Measurements from ENCODE around the gene CTH.
A peak's percentile ranks its signal among the peaks of the same experiment; 100 is the strongest.
"Not testable (repeated sequence)": the region's sequence is repeated elsewhere in the genome, so short reads cannot be mapped to it uniquely, and the experiment has no call there.

CTH gene

DNA sequence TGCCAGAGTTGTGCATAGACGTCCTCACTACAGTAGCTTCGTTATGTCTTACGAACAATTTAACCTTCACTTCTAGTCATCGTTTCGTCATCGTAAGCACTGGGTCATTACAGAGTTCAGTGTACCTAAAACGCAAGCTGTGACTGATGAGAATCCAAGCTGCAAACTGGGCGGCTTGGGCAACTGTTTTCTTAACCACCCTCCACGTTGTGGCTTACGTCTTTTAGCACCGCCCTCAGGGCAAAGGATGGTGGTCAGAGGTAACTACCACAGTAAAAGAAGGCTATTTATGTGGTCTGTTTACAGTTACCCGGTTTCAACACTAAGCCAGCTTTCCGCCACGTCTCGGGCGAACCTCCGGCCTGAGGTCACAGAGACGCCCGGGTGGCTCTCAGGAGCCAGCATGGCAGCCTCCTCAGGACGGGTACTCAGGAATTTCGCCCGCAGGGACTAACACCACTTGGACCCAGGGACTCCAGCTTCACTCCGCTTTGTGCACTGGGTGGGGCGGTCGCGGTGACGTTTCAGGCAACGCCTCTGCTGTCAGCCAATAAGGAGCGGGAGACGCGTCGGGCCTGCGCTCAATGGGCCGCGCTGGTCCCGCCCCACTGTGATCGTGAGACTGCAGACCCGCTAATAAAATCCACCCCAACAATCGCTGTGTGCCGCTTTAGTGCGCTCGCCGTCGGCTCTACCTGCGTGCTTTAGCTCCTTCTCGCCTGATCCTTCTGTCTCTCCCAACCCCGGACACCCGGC, at the start of gene CTH:
TSS of gene CTH (plus strand) at position 665 of the 756 bp plus-strand sequence. CDS start 148 bp downstream, outside the sequence.
- DNase-seq: peak; percentile 92

- DNase-seq: no peak
Measured at GRCh38 chr1:70361727-70362398, 49.2 kb upstream of the CTH start.

GRCh38 chr1:70364439-70364838, 46.6 kb upstream of the CTH start:
- DNase-seq: no peak

DNA sequence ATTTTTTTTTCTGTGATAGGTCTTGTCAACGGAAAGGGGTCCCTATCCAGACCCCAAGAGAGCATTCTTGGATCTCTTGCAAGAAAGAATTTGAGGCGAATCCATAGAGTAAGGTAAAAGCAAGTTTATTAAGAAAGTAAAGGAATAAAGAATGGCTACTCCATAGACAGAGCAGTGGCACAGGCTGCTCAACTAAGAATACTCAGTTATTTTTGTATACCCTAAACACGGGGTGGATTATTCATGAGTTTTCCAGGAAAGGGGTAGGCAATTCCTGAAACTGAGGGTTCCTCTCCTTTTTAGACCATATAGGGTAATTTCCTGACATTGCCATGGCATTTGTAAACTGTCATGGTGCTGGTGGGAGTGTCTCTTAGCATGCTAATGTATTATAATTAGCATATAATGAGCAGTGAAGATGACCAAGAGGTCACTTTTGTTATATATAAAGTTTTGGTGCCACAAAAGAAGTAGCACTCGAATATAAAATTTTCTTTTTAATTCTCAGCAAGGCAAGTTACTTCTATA, 44.6 kb upstream of the CTH start:
- DNase-seq: not testable (repeated sequence)

GRCh38 chr1:70366997-70367396, 44.1 kb upstream of the CTH start:
- not testable (repeated sequence) for DNase-seq

- DNase-seq: not testable (repeated sequence)
Measured at GRCh38 chr1:70367397-70367796, 43.7 kb upstream of the CTH start.

GRCh38 chr1:70371586-70371985, 39.5 kb upstream of the CTH start:
- not testable (repeated sequence) for DNase-seq

- no peak for DNase-seq
Measured at GRCh38 chr1:70372426-70372825, 38.6 kb upstream of the CTH start.

- DNase-seq: not testable (repeated sequence)
Measured at GRCh38 chr1:70373580-70373979, 37.5 kb upstream of the CTH start.

GRCh38 chr1:70376196-70376595, 34.9 kb upstream of the CTH start:
- no peak for DNase-seq

DNA sequence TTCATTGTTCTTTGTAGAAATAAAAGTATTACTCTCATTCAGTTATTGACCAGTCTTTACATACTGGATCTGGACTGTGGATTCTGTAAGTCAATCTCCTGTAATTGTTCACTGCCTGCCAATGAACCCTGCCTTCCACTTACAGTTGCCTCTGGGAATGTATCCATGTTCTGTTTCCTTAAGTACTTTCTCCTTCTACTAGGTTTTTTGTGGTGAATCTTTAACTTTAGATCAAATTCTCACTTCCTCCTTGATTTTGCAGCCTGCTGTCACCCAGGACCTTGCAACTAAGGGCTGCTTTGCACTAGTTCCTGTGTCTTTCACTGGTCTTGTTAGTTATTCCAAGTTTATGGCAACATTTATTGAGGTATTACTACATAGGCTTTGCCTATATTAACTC, 28.4 kb upstream of the CTH start:
- no peak for DNase-seq

DNA sequence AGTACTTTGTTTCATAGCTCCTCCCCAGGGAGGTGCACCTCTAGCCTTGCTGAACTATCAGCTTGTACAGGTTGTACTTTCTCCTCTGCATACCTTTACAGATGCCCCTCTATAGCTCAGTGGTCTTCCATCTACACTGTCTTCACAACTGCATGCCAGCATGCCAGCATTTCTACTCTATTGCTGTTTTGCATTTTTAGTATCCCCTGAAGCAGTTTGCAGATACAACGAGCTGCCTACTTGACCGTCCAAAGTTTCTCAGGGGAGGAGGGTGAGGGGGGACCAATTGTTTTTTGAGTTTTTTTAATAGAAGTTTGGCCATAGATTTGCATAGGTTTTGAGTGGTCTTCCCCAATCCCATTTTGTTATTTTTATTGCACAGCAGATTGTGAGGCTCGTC, 27.6 kb upstream of the CTH start:
- DNase-seq: no peak

GRCh38 chr1:70384542-70384941, 26.5 kb upstream of the CTH start:
- DNase-seq: no peak

DNA sequence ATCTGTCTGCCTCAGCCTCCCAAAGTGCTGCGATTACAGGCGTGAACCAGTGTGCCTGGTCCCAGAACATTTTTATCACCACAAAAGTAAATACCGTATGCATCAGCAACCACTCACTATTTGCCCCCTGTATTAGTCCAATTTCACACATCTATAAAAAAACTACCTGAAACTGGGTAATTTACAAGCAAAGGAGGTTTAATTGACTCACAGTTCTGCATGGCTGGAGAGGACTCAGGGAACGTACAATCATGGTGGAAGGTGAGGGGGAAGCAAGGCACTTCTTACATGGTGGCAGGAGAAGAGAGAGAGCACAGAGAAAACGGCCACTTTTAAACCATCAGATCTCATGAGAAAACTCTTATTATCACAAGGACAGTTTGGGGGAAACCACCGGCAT, 25.6 kb upstream of the CTH start:
- no peak for DNase-seq

- DNase-seq: no peak
Measured at GRCh38 chr1:70386121-70386520, 24.9 kb upstream of the CTH start.

DNA sequence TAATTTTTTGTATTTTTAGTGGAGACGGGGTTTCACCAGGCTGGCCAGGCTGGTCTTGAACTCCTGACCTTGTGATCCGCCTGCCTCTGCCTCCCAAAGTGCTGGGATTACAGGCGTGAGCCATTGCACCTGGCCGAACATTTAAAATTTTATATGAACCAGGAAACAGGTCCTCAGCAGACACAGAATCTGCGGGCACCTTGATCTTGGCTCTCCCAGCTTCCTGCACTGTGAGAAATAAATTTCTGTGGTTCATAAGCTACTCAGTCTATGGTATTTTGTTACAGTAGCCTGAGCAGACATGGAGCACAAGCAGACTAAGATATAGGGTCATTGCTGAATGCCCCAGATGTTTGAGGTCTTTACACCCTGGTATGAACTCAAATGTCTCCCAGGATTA, 23.6 kb upstream of the CTH start:
- DNase-seq: no peak

GRCh38 chr1:70392626-70393025, 18.4 kb upstream of the CTH start:
- DNase-seq: no peak

DNA sequence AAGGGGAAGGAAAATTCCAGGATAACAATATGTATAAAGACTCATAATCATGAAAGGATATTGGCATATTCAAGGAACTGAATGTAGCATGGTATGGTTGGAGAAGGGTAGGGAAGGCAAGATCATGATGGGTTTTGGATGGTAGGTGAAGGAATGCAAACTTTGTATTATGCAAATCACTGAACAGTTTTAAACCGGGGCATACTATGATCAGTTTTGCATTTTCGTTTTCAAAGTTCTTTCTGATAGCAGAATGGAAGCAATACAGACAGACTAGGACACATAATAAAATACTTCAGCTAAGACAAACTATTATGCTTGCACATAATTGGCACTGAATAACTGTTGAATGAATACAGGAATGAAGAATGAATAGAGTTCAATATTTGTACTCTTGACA, 14.5 kb upstream of the CTH start:
- DNase-seq: no peak

DNA sequence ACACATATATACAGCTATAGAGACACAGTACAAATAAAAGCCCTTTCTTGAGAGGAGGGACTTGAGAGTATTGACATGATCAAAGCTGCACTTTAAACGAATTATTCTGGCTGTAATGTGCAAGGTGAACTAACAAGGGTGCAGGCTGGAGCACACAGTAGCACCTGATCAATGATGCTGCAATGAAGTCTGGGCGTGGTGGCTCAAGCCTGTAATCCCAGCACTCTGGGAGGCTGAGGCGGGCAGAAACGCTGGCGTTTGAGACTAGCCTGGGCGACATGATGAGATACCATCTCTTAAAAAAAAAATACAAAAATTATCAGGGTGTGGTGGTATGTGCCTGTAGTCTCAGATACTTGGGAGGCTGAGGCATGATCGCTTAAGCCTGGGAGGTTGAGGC, 14.1 kb upstream of the CTH start:
- DNase-seq: no peak

- no peak for DNase-seq
Measured at GRCh38 chr1:70400335-70400734, 10.7 kb upstream of the CTH start.

- no peak for DNase-seq
Measured at GRCh38 chr1:70401974-70402373, 9.1 kb upstream of the CTH start.

DNA sequence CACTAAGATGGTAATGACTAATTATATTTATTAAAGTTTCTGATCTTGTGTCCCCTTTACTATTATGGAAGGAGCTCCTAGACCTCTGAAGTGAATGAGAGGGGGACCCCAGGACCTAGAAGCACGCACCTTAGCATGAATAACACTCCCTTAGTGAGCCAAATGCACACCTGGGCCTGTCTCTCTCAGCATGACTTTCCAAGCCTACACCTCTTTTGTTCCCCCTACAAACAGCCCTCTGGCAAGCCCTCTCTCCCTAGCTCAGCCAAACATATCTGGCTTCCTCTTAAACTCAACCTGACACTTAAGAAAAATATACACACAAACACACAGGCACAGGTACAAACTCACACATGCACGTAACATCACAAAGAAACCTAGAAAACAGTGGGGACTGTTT, 7.3 kb upstream of the CTH start:
- DNase-seq: no peak

- no peak for DNase-seq
Measured at GRCh38 chr1:70405780-70406416, 5.2 kb upstream of the CTH start.

DNA sequence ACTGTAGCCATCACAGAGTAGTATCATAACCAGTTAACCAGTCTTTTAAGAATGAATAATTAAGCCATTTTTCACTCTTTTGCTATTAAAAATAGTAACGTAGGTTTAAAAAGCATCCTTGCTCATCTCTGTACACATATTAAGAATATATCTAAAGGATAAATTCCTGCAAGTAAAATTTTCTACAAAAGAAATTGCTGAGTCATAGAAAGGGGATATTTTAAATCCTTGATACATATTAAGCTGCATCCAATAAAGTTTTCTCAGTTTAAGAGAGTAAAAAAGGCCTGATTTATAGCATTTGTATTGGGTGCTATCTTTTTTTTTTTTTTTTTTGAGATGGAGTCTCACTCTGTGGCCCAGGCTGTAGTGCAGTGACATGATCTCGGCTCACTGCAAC, 1.9 kb upstream of the CTH start:
- no peak for DNase-seq
